Stimulated activated naive B cell treated with anti-CD40 and anti-IgM and Interleukin-4, amounts not matched to agents 10 μg/mL and 1 μg/mL and 100 μg/mL, for 72 hours (primary cell): ENCODE results near the gene IL18BP.

Source experiments
- ATAC-seq, 2 donors: fragments of 150-1000 bp; cut with Tn5 transposase; replicated peaks; 2 replicates each; pipeline ENCODE4 v1.10.0; 2021; ENCODE audit warnings: moderate library complexity in 1 of 2
- DNase-seq: peaks from one replicate; pipeline ENCODE4 v3.0.0; 2021
- H3K27ac Mint-ChIP-seq: one replicate; pipeline ENCODE4 v1.8.0; 2022; ENCODE audit warnings: mild to moderate bottlenecking, mixed read lengths
- H3K27me3 Mint-ChIP-seq, 2 donors: one replicate each; pipeline ENCODE4 v1.8.0; 2022; ENCODE audit warnings: mixed read lengths in 2 of 2
- H3K36me3 Mint-ChIP-seq, 2 donors: one replicate each; pipeline ENCODE4 v1.8.0; 2022; ENCODE audit warnings: mixed read lengths in 2 of 2, mild to moderate bottlenecking in 1 of 2
- H3K4me1 Mint-ChIP-seq, 2 donors: one replicate each; pipeline ENCODE4 v1.8.0; 2022; ENCODE audit warnings: mixed read lengths in 2 of 2, mild to moderate bottlenecking in 1 of 2
- H3K4me3 Mint-ChIP-seq, 2 donors: one replicate each; pipeline ENCODE4 v1.8.0; 2022; ENCODE audit warnings: mild to moderate bottlenecking in 2 of 2, mixed read lengths in 2 of 2, moderate library complexity in 1 of 2
- H3K9me3 Mint-ChIP-seq, 2 donors: one replicate each; pipeline ENCODE4 v1.8.0; 2022; ENCODE audit warnings: mixed read lengths in 2 of 2, mild to moderate bottlenecking in 1 of 2

IL18BP gene

DNA sequence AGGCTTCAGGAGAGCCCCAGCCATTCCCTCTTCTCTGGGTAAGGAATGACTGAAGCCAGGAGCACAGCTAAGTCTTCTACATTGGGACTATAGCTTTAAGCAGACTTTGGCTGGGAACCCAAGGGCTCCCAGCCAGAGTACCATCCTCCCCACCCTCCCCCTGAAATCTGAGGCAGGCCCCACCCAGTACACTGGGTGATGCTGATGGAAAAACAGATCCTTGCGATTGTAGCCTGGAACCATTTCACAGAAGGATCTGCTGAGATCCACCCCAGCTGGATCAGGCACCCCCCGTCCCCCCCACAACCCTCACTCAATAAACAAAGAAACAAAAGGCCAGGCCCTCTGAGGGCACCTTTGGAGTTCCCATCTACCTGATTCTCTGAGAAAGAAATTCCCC lies 39.8 kb downstream of the IL18BP start:
- DNase-seq (no peak), ATAC-seq (no peak)
- H3K27ac Mint-ChIP-seq, result no peak overlapping the region
- no peaks in the 10 kb centered on the region for H3K27me3 Mint-ChIP-seq
- H3K4me1 Mint-ChIP-seq, result peaks cover 16 to 25% of the 10 kb centered on the region in 2 donors
- no peaks in the 10 kb centered on the region for H3K9me3 Mint-ChIP-seq
- H3K36me3 Mint-ChIP-seq, result peaks cover 12 to 21% of the 10 kb centered on the region in 2 donors
- no peak overlapping the region for H3K4me3 Mint-ChIP-seq

GRCh38 chr11:72039031-72039855 lies 40.5 kb downstream of the IL18BP start:
- no peaks in the 10 kb centered on the region for H3K27me3 Mint-ChIP-seq
- H3K4me1 Mint-ChIP-seq, result peaks cover 16 to 25% of the 10 kb centered on the region in 2 donors
- no peak for DNase-seq
- no peak for ATAC-seq
- no peak overlapping the region for H3K4me3 Mint-ChIP-seq
- peaks cover 12 to 21% of the 10 kb centered on the region in 2 donors for H3K36me3 Mint-ChIP-seq
- H3K9me3 Mint-ChIP-seq, result no peaks in the 10 kb centered on the region
- H3K27ac Mint-ChIP-seq, result no peak overlapping the region

DNA sequence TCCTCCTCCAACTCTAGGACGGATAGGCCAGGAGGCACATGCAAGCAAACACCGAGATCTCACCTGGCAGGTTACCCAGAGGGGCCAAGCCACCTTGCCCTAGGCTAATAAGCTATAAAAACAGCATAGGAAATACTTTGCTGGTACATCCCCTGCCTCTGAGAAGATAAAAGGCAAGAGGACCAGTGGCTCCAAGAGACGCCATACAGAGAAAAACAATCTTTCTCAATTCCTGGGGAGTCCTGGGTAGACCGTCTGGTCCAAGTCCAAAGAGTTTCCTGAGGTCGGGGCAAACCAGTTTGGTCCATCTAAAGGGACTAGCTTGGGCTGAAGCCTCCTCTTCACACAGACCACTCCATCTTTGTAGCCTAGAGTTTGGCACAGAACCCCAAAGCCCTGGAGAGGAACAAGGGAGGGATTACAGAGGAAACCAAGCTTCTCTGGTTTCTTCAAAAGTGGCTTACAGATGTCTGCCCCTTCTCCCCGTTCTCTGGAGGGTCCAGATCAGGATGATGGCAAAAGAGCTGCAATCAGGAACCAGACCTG lies 41.2 kb downstream of the IL18BP start:
- H3K4me1 Mint-ChIP-seq, result peaks cover 16 to 27% of the 10 kb centered on the region in 2 donors
- ATAC-seq, result no peak
- no peak for DNase-seq

DNA sequence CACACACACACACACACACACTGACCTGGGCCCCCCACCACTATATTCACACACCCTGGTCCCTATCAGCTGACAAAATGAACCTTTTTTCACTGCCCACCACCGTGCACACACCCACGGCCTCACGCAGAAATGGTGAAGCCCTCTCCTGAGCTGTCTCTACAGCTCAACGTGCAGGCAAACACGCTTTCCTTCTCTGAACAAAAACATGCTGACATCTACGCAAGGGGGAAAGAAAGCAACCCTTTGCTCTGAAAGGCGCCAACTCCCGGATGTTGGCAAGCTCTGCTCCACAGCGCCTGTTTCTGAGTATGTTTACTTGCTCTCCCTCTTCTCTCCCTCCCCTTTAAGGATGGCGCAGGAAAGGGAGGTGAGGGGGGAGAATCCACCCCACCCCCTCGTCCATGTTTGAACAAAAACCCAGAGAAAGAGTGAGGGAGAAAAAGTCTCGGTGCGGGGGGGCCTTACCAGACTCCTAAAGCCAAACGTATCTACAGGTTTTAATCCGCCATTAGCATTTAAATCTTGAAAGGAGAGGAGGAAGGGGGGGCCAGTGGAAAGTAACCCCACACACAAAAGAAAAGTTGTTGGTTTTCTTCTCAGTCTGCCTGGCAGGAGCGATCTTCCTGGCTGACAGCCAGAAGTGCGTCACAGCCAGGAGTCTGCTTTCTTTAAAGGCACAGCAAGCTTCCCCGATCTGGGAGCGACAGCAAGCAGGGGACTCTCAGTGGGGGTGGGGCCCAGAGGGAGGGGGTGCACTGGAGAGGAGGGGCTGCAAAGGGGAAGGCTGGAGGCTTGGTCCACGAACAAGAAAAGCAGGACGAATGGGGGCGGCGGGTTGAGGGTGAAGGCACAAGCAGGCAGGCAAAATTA lies 42.0 kb downstream of the IL18BP start:
- ATAC-seq (peak; percentile 59 to 61), DNase-seq (peak; percentile 43)
- H3K9me3 Mint-ChIP-seq, result no peaks in the 10 kb centered on the region
- no peak overlapping the region for H3K27ac Mint-ChIP-seq
- H3K4me1 Mint-ChIP-seq, result peaks cover 12 to 27% of the 10 kb centered on the region in 2 donors
- H3K36me3 Mint-ChIP-seq, result peaks cover 4 to 13% of the 10 kb centered on the region in 2 donors
- H3K4me3 Mint-ChIP-seq, result no peak overlapping the region
- H3K27me3 Mint-ChIP-seq, result no peaks in the 10 kb centered on the region

More for the DNA sequence above, 41.2 kb downstream of the IL18BP start:
- H3K4me3 Mint-ChIP-seq, result no peak overlapping the region
- no peak overlapping the region for H3K27ac Mint-ChIP-seq
- H3K36me3 Mint-ChIP-seq, result peaks cover 10 to 19% of the 10 kb centered on the region in 2 donors
- no peaks in the 10 kb centered on the region for H3K9me3 Mint-ChIP-seq
- no peaks in the 10 kb centered on the region for H3K27me3 Mint-ChIP-seq

GRCh38 chr11:72041364-72042063 lies 42.8 kb downstream of the IL18BP start:
- ATAC-seq, result peak; percentile 59 to 60
- no peak overlapping the region for H3K4me3 Mint-ChIP-seq
- no peak for DNase-seq
- H3K27ac Mint-ChIP-seq, result no peak overlapping the region
- H3K4me1 Mint-ChIP-seq, result peaks cover 5 to 25% of the 10 kb centered on the region in 2 donors
- no peaks in the 10 kb centered on the region for H3K9me3 Mint-ChIP-seq
- H3K36me3 Mint-ChIP-seq, result peaks cover 4 to 12% of the 10 kb centered on the region in 2 donors
- no peaks in the 10 kb centered on the region for H3K27me3 Mint-ChIP-seq

GRCh38 chr11:72042064-72042745 lies 43.5 kb downstream of the IL18BP start:
- H3K27me3 Mint-ChIP-seq, result no peaks in the 10 kb centered on the region
- no peaks in the 10 kb centered on the region for H3K9me3 Mint-ChIP-seq
- no peak overlapping the region for H3K27ac Mint-ChIP-seq
- no peak for ATAC-seq
- H3K4me3 Mint-ChIP-seq, result no peak overlapping the region
- H3K36me3 Mint-ChIP-seq, result peaks cover 4 to 8% of the 10 kb centered on the region in 2 donors
- H3K4me1 Mint-ChIP-seq, result peaks cover 0 to 18% of the 10 kb centered on the region in 2 donors
- no peak for DNase-seq

DNA sequence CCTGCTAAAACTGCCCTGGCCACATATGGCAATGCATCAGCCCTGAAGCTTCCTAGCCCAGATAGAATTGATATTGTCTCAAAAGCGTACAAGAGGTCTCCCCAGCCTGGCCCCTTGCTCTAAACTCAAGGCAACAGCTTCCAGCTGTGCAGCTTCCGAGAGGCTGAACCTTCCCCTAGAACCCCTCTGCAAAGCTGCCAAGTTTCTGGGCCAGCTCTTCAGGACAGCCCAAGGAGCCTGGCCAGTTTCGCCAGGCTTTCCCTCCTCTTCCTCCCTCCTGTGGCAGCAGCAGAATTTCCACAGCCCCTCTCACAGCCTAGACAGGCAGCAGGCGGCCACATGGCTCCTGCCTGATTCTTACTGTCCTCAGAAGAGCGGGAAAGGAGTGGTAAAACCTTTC lies 47.1 kb downstream of the IL18BP start:
- DNase-seq, result no peak
- Mint-ChIP-seq H3K4me1 (peaks cover 0 to 16% of the 10 kb centered on the region in 2 donors), H3K36me3 (peaks cover 12 to 15% of the 10 kb centered on the region in 2 donors), H3K27ac (no peak overlapping the region), H3K27me3 (no peaks in the 10 kb centered on the region), H3K9me3 (no peaks in the 10 kb centered on the region), H3K4me3 (no peak overlapping the region)
- ATAC-seq, result no peak

DNA sequence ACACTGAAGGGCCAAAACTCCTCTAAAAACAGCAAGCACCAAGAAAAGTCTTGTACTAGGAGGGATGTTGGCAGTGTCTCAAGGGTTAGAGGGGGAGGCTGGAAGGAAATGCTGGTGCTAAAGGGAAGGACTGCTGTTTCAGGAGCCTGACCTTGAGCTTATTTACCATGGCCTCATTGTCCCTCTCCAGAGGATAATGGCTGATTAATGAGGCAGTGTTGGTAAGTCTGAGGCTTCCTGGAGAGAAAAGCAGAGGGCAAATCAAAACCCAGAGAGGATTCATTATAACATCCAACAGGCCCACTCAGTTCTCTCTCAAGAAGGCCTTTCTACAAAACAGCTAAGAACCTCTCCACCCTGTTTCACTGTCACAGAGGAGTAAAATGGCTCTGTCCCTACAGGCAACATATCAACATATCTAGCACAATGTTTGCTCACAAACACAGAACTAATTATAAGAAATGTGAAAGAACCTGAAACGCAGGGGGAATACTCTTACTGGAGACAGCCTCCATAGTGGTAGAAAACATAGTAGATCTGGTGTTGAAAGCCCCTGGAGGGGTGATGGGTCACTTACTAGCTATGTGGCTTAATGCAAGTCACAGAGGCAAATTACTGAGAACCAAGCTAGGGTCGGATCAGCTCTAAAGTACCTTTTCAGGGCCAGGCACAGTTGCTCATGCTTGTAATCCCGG lies 50.2 kb downstream of the IL18BP start:
- peaks cover 12 to 19% of the 10 kb centered on the region in 2 donors for H3K36me3 Mint-ChIP-seq
- H3K27me3 Mint-ChIP-seq, result no peaks in the 10 kb centered on the region
- peaks cover 0 to 7% of the 10 kb centered on the region in 2 donors for H3K4me1 Mint-ChIP-seq
- H3K9me3 Mint-ChIP-seq, result no peaks in the 10 kb centered on the region
- peak overlapping the region; percentile 56 for H3K27ac Mint-ChIP-seq
- DNase-seq (no peak), ATAC-seq (no peak)
- H3K4me3 Mint-ChIP-seq, result no peak overlapping the region
